ENCODE measurements around the gene WIPF2.
A peak's percentile ranks its signal among the peaks of the same experiment; 100 is the strongest.

Gene WIPF2, protein sequence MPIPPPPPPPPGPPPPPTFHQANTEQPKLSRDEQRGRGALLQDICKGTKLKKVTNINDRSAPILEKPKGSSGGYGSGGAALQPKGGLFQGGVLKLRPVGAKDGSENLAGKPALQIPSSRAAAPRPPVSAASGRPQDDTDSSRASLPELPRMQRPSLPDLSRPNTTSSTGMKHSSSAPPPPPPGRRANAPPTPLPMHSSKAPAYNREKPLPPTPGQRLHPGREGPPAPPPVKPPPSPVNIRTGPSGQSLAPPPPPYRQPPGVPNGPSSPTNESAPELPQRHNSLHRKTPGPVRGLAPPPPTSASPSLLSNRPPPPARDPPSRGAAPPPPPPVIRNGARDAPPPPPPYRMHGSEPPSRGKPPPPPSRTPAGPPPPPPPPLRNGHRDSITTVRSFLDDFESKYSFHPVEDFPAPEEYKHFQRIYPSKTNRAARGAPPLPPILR

DNA sequence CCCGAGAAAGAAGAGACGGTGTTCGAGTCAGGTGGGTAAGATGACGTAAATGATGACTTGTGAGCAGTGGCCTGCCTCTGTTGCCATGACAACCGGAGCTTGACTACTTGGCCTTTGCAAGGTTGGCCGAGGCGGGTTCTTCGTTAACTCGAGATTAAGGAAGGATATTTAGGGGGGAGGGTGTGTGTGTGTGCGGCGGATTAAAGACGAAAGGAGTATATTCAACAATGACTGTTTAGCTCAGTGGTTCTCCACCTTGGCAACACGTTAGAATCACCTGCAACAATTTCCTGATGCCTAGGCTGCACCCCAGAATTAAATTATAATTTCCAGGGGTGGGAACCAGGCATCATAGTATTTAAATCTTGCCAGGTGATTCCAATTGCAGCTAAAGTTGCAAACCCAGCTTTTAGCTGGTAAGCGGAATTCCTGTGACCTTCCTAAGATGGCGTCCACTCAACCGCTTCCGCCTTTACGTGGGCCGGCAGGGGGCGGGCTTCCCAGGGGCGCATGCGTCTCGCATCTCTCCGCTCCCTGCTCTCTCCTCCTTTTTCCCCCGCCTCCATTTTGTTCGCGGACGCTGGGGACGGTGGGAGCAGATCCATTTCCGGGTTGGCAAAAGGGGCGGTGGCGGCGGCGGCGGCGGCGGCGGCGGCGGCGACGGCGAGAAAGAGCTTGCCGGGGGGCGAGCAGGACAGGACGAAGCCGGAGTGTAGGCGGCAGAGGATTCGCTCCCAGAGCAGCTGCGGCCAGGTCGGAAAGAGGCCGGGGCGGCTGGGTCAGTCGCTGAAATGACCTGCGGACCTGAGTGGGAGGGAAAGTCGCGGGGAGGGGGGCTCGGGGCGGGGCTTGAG, at the start of gene WIPF2:
TSS of gene WIPF2 (plus strand) at position 565 of the 854 bp plus-strand sequence. CDS start 37,156 bp downstream, outside the sequence.
- peak; percentile 91 for DNase-seq

DNA sequence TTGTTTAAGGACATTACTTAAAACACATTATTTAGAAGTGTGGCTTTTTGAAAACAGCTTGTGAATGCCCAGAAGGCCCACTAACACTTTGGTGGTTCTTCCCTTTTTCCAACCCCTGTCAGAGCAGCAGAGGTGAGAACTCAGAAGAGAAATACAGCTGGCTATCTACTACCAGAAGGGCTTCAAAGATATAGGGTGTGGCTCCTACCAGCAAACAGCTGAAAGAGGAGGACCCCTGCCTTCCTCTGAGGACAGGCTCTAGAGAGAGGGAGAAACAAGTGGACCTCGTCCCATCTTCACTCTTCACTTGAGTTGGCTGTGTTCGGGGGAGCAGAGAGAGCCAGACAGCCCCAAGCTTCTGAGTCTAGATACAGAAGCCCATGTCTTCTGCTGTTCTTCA, 48.8 kb upstream of the WIPF2 start:
- DNase-seq, result no peak

DNA sequence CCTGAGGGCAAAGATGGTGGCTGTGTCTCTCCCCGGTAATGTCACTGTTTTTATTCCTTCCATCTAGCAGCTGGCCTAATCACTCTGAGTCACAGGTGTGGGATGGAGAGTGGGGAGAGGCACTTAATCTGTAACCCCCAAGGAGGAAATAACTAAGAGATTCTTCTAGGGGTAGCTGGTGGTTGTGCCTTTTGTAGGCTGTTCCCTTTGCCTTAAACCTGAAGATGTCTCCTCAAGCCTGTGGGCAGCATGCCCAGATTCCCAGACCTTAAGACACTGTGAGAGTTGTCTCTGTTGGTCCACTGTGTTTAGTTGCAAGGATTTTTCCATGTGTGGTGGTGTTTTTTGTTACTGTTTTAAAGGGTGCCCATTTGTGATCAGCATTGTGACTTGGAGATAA, 47.4 kb upstream of the WIPF2 start:
- DNase-seq, result no peak

DNA sequence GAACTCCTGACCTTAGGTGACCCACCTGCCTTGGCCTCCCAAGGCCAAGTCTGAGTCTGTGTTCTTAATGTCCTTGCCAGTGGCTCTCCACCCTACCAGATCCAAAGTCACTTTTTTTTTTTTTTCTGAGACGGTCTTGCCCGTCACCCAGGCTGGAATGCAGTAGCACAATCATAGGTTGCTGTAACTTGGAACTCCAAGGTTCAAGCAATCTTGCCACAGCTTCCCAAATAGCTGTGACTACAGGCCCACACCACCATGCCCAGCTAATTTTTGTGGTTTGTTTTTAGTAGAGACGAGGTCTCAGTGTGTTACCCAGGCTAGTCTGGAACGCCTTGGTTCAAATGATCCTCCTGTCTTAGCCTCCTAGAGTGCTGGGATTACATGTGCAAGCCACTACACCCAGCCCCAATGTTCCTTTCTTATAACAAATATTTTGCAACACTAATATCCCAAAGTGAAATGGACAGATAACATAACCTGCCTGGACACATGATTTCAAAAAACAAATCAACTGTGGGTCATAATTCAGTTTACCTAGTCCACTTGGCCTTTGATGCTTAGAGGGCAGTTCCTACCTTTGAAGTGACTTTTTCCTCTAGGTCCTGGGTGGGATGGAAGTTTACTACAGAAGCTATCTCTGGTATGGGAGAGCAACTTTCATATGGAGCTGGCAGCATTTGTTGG, 45.9 kb upstream of the WIPF2 start:
- no peak for DNase-seq

DNA sequence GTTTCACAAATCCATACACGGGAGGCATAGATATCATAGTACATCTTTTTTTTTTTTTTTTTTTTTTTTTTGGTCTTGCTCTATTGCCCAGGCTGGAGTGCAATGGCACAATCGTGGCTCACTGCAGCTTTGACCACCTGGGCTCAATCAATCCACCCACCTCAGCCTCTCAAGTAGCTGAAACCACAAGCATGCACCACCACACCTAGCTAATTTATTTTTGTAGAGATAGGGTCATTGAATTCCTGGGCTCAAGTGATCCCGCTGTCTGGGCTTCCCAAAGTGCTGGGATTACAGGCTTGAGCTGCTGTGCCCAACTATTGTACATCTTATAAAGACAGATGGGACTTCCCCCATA, 45.3 kb upstream of the WIPF2 start:
- DNase-seq, result no peak

DNA sequence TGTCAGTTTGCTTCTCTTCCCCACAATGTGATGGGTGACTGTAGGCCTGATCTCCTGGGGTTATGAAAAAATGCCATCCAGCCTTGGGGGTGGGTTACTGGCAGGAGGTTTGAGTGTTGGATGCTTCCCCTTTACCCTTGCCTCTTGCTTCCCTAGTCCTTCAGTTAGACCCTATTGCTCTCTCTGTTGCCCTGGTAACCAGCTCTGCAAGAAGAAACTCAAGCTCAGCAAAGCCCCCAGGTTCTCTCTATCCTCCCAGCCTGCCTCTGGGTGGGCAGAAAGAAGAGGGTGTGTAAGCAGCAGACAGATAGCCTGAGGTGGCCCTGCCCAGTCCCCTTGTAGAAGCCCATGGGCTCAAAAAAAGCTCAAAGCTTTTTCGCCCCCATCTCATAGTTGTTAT, 44.6 kb upstream of the WIPF2 start:
- no peak for DNase-seq

DNA sequence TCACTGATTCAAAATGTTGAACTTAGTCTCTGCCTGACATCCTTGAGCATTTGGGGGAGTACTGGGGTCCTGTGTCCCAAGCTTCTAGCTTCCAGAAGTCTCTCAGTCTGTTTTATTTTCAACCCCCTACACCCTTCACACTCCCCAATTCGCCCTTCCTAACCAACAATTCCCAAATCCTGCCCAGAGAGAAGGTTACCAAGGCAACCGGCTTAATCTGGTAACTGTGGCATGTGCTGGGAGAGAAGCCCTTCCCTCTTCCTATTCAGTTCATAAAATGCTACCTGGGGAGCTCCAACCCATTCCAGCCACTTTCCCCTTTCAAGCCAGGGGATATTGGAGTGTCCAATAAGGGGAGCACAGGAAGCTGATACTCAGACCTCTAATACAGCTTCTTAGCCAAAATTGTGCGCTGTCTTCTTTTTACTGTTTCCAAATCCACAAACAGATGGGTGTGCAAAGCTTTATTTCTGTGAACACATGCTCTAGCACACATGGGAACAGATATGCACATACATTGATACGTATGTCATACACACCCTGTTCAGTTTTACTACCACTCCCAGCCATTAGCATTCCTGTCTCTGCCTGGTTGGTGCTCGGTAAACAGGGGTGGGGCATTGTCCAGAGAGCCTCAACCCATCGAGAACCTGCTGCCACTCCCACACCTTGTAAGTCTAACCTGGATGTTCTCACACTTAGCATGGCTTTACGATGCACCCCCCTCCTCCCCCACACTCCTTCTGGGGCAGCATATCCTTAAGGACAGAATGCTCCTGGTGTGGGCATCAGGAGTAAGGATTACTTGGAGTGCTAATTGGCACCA, 43.0 kb upstream of the WIPF2 start:
- DNase-seq, result no peak

DNA sequence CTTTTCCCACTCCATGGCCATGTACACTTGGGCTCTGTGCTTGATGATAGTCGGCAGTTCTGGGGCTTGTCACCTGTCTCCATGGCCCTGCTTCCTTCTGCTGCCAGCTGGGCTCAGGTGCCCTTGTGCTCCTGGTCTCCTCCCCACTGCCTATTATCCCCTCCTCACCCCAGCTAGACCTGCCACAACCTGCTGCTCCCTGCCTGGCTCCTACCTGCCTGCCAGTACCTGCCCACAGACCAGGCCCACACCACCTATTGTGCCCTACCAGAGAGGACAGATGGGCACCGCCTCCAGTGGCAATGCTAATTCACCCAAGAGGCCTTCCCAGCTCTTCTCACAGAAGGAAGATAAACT, 42.4 kb upstream of the WIPF2 start:
- DNase-seq, result no peak

DNA sequence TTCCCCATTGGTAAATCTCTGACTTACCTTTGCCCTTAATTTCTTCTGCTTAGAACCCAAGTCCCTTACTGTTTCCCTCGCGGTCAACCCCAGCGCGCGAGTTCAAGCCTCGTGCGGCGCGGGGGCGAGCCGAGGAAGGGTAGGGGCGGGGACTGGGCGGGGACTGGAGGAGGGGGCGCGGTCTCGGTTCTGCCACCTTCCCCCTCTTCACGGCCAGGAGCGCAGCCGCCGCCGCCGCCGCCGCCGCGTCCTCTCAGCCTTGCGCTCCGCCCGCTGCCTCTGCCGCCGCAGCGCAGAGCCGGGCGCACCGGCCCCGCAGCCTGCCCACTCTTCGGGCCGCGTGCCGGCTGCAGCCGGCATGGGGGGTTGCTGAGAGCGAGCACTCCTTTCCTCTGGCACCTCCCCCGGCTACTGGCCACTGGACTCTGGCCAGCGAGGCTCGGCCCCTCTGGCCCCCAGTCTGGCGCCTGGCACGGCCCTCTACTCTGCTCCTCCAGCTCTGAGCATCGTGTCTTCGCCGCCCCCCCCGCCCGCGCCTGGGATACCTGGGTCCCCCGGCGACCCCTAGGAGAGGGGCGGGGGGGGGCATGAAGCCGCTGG, 41.7 kb upstream of the WIPF2 start, which contains the start of gene RAPGEFL1:
TSS of gene RAPGEFL1 (plus strand) at position 196 of the 600 bp plus-strand sequence. CDS start at position 588, 392 bp downstream.
- no peak for DNase-seq

DNA sequence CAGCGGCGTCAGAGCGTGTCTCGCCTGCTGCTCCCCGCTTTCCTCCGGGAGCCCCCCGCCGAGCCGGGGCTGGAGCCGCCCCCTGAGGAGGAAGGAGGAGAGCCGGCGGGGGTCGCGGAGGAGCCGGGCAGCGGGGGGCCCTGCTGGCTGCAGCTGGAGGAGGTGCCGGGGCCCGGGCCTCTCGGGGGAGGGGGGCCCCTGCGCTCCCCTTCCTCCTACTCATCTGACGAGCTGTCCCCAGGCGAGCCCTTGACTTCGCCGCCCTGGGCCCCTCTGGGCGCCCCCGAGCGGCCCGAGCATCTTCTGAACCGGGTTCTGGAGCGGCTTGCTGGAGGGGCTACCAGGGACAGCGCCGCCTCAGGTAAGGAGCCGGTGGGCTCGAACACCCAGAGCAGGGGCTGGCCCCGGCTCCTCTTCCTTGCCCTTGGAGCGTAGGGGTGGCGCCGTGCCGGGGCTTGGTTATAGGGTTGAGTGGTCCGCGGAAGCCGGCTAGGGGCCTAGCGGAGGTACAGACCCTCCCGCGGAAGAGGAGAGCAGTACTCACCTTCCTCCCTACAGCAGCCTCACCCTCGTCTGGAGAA, 41.0 kb upstream of the WIPF2 start:
- no peak for DNase-seq

DNA sequence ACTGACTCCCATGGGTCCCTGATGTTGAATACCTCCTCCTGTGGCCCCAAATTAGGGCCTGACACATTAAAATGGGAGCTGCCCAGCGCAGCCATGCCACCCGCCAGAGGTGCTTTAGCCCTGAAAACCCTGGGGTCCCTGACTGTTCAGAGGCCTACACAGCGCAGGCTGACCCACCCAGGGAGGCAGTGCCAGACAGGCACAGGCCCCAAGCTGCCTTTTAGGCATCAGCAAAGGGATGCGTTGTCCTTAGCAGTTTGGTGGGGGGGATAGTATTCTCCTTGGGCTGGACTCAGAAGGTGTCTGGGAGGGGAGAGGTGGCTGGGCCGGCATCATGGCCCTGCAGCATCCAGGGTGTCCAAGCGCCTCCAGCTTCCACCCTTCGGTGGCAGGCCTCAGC, 40.4 kb upstream of the WIPF2 start:
- DNase-seq, result no peak

DNA sequence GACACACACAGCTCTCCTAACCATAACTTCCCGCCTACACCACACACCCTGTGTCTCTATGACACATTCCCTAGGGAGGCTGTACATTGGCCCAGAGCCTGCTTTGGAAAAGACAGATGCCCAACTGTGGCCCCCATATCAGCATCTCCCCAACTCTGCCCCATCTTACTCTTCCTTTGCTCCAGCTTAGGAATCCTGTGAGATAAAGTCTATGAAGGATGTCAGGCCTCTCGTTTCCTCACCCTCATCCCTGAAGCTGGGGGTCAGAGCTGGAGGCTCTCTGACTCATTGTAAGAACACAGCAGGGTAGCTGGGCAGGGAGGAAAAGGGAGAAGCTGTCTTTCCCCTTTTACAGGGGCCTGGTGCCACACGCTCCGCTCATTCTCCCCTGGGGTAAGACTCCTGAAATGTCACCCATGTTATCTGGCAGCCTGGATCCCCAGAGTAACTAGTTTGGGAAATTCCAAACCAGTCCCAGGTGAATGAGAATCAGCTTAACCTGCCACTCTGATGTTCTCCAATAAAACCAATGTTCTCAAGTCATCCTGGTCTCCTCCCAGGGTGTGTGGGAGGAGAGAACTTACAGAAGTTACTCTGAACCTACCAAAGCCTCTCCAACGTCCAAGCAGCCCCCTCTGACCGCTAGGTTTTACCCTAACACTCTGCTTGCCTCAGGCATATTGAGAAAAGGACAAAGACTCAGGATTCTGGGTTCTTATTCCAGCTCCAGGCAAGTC, 39.0 kb upstream of the WIPF2 start:
- DNase-seq, result no peak

DNA sequence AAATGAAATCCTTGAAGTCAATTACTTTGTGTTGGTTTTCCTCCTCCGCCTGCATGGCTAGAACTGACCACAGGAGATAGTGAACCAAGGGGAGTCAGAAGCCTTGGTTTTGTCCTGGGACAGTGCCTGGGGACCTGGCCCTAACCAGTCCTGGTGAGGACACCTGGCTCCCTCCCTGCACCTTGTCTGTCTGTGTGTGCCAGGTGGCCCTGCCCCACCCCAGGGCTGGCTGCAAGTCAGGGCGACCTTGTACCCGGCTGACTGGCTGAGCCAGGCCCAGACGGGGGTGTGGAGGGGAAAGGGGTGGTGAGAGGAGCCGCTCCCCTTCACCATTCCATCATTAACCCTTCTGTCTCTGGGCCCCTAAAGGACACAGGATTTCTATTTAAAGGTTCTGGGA, 38.4 kb upstream of the WIPF2 start:
- no peak for DNase-seq

DNA sequence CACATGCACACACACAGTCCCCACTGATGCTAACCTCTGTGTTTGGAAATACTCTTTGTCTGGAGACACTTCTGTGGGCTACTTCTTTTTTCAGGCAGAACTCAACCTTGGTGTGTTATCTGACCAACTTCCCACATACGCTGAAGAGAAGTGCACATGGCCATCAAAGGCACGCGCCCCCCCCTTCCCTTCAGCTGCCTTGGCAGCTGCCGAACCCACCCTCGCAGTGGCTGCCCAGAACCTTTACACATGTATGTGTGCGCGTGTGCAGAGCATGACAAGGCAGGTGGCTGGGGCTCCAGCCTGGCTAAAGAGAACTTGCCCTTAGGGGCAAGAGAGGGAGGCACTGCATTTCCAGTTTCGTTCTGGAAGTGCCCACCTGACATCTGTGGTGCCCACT, 37.9 kb upstream of the WIPF2 start:
- no peak for DNase-seq

DNA sequence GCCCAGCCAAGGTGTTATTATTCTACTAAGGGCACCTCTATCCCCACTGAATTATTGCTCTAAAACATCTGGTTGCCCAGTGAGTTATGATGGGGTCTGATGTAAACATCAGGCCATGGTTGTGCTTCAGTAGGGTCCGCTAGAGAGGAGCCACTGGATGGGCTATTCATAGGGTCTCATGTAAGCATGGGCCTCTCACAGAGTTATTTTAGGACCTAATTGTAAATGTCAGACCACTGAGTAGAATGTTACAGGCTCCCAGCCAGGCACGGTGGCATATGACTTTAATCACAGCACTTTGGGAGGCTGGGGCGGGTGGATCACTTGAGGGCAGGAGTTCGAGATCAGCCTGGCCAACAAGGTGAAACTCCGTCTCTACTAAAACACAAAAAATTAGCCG, 36.5 kb upstream of the WIPF2 start:
- DNase-seq, result no peak

DNA sequence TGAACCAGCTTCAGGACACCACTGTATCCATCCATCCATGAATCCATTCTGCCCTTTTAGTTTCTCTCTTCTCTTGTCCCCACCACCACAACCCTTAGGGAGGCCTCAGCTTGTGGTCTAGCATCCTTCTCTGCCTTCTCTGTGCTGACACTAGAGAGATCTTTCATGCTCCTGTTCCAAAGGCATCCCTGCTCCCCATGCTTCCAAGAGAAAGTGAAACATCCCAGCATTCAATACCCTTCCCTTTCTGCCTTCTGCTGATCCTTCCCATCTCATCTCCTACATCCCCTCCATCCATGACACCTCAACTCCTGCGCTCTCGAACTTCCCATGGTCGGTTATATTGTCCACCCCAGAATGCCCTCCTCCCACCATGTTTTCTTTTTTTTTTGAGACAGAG, 31.9 kb upstream of the WIPF2 start:
- DNase-seq, result no peak

DNA sequence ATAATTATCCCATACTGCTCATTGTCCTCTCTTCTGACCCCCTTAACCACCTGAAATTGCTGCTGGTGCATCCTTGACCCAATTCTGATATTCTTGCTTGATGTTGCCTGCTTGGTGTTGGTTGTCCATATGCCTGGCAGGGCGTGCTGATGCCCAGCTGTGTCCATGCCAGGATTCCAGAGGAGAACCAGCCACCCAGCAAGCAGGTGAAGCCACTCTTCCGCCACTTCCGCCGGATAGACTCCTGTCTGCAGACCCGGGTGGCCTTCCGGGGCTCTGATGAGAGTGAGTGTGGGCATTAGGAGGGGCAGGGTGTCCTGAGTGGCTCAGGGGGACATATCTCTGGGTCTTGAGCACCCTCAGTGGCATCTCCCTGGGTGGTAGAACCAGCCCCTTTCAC, 30.4 kb upstream of the WIPF2 start:
- no peak for DNase-seq

DNA sequence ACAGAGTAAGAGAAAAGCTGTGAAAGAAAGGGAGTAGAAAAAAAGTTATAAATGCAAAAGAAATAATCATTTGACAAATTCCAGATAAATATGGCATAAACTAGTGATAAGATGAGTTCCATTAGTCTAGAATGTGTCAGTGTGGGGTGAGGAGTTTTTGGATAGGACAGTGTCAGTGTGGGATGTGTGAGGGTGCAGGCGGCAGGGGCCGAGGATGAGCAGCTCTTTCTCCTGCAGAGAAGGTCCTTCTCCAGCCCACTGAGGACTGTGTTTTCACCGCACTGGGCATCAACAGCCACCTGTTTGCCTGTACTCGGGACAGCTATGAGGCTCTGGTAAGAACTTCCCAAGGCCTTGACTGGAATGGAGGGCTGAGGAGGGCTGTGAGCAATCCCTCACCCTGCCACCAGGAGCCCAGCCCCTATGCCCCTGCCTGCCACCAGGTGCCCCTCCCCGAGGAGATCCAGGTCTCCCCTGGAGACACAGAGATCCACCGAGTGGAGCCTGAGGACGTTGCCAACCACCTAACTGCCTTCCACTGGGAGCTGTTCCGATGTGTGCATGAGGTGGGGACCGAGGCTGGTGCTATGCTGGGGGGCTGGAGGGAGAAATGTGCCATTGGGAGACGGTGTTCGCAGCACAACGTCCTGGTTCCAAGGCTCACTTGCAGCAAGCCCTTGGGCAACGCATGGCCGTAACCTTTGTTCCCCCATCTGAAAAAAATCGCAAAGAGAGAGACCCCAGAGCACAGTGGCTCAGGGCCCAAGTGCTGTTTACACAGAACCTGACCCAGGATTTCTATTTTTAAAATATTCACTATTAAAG, 28.7 kb upstream of the WIPF2 start:
- no peak for DNase-seq

DNA sequence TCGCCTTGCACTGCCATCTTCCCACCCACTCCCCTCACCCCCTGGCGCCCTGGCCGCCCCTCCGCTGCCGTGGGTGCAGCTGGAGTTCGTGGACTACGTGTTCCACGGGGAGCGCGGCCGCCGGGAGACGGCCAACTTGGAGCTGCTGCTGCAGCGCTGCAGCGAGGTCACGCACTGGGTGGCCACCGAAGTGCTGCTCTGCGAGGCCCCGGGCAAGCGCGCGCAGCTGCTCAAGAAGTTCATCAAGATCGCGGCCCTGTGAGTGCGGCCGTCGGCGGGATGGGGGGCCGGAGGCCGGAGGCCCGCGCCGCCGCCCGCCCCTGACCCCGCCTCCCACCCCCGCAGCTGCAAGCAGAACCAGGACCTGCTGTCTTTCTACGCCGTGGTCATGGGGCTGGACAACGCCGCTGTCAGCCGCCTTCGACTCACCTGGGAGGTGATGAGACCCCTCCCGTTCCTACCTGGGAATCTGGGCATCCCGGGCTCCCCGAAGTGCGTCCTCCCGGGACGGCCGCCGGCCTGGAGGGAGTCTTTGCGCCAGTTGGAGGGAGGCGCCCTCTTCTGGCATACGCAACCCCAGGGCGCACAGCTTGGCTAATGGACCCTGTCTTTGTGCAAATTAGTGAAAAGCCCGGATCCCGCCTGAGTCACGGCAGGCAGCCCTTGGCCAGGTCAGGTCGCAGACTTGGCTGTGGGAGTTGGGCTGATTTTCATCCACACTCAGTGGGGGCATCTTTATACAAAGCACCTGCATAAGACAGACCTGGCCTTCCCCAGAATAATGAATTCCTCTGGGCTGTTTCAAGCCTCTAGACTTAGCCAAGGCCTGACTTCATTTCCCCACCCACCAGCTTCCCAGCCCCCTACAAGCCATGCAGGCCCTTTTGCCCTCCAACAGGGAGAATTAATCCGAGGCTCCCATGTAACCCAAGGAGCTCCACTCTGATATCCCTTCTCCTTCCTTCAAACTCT, 27.6 kb upstream of the WIPF2 start:
- no peak for DNase-seq

All from NCI-H524 treated with DMSO at 0.1 percent for 48 hours (cell line).